SU-DHL-6 (cell line): ENCODE results near the gene GNB5.

Experiments used
- H2AFZ ChIP-seq: fragments of 200-600 bp; sonication (generic); 2 replicates; pipeline ENCODE4 v1.6.1; 2014; ENCODE audit warnings: low read depth, mild to moderate bottlenecking, moderate library complexity, mixed read lengths, antibody characterized with exemption, low read length; ENCODE audit not compliant: severe bottlenecking
- H3F3A ChIP-seq: fragments of 200-600 bp; shearing (Covaris generic); 2 replicates; pipeline ENCODE4 v1.6.0; 2016; ENCODE audit warnings: antibody characterized with exemption, mild to moderate bottlenecking; ENCODE audit not compliant: insufficient read depth
- H3K27ac ChIP-seq: fragments of 200-600 bp; sonication (generic); 2 replicates; pipeline ENCODE4 v1.5.1; 2016; ENCODE audit warnings: low read depth, mild to moderate bottlenecking, low read length, moderate library complexity, mixed read lengths
- H3K27me3 ChIP-seq: fragments of 200-600 bp; sonication (generic), shearing (Covaris generic); 2 replicates; pipeline ENCODE4 v1.6.0; 2014; ENCODE audit warnings: mild to moderate bottlenecking, low read length
- H3K36me3 ChIP-seq: fragments of 200-600 bp; sonication (generic); 2 replicates; pipeline ENCODE4 v1.6.1; 2014; ENCODE audit warnings: mild to moderate bottlenecking, low read length, mixed read lengths
- H3K4me2 ChIP-seq: fragments of 300-600, 200-600 bp; shearing (Covaris generic), sonication (generic); 2 replicates; pipeline ENCODE4 v1.6.0; 2014; ENCODE audit warnings: low read length, low read depth, mild to moderate bottlenecking; ENCODE audit not compliant: poor library complexity, severe bottlenecking
- H3K4me3 ChIP-seq: fragments of 200-600 bp; sonication (generic); 2 replicates; pipeline ENCODE4 v1.5.1; 2014; ENCODE audit warnings: antibody characterized with exemption, low read length, mild to moderate bottlenecking, mixed read lengths; ENCODE audit not compliant: insufficient read depth, poor library complexity, severe bottlenecking
- H3K79me2 ChIP-seq: fragments of 200-600 bp; sonication (generic); 2 replicates; pipeline ENCODE4 v1.6.1; 2014; ENCODE audit warnings: mild to moderate bottlenecking, low read length, moderate library complexity; ENCODE audit not compliant: insufficient read depth
- H3K9ac ChIP-seq: fragments of 200-600 bp; sonication (generic); 2 replicates; pipeline ENCODE4 v1.7.0; 2014; ENCODE audit warnings: mild to moderate bottlenecking, low read length
- H3K9me2 ChIP-seq: fragments of 200-600 bp; sonication (generic); replicated peaks from 2 replicates; pipeline ENCODE4 v1.6.1; 2014; ENCODE audit warnings: low read length; ENCODE audit not compliant: insufficient read depth
- H3K9me3 ChIP-seq: fragments of 200-600 bp; sonication (generic); 2 replicates; pipeline ENCODE4 v1.6.1; 2014; ENCODE audit warnings: low read length, mixed read lengths; ENCODE audit not compliant: insufficient read depth
- H4K20me1 ChIP-seq: fragments of 200-600 bp; sonication (generic); 2 replicates; pipeline ENCODE4 v1.6.1; 2014; ENCODE audit warnings: low read depth, mild to moderate bottlenecking, antibody characterized with exemption, low read length, moderate library complexity, mixed read lengths
- CTCF ChIP-seq: fragments of 200-600 bp; sonication (generic); IDR thresholded peaks from one replicate; pipeline ENCODE4 v1.5.1; 2017; ENCODE audit warnings: antibody characterized with exemption, mild to moderate bottlenecking, low read length, moderate library complexity; ENCODE audit not compliant: insufficient read depth, poor library complexity, severe bottlenecking
- EZH2phosphoT487 ChIP-seq: fragments of 200-600 bp; sonication (generic), shearing (Covaris generic); conservative IDR thresholded peaks from 2 replicates; pipeline ENCODE4 v1.6.1; 2018; ENCODE audit warnings: mild to moderate bottlenecking, antibody characterized with exemption, low read length, moderate library complexity, mixed read lengths

The GNB5 gene

GRCh38 chr15:52067545-52067926 lies 123.7 kb downstream of the GNB5 start:
- Histone ChIP-seq H4K20me1 (no peaks in the 10 kb centered on the region), H3K9ac (no peak overlapping the region), H3K27ac (no peak overlapping the region), H2AFZ (no peak overlapping the region), H3K36me3 (no peaks in the 10 kb centered on the region; the same call in 1 of the 2 replicates), H3K79me2 (no peaks in the 10 kb centered on the region), H3F3A (0 out of 2 replicates have a peak, but pooled peaks cover 7% of the 10 kb centered on the region), H3K9me3 (no peaks in the 10 kb centered on the region), H3K9me2 (no peaks in the 10 kb centered on the region), H3K4me2 (no peak overlapping the region), H3K4me3 (no peak overlapping the region), H3K27me3 (no peaks in the 10 kb centered on the region)
- TF ChIP-seq EZH2phosphoT487, result no peak
- TF ChIP-seq CTCF, result no peak

DNA sequence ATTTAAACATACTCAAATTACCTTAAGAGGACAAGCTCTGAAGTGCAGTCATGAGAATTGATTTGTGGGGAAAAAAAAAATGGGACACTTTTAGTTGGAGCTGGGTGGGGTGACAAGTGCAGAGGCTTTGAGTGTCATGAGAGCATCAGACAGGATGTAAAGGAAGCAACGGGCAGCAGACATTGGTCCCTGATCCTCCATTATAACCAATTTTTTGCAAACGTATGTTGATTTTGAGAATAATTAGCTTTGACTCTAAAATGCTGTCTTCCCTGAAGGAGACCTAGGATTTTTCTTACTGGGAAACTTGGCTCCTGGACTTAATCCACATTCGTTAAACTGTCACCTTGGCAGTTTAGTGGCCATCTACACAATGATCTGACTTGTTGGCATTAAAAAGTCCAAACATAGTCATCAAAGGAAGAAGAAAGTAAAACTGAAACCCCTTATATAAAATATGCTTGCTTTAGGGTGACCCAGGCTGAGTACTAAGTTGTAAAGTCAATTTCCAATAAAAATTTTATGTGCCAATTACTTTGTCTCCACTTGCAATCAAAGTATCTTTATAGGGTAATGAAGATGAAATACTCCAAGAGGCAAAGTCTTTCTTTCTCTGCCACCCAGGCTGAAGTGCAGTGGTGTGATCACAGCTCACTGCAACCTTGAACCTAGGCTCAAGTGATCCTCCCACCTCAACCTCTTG lies 124.2 kb downstream of the GNB5 start:
- Histone ChIP-seq H3K27me3 (no peaks in the 10 kb centered on the region), H3F3A (0 out of 2 replicates have a peak, but pooled peaks cover 7% of the 10 kb centered on the region), H2AFZ (no peak overlapping the region), H4K20me1 (no peaks in the 10 kb centered on the region), H3K27ac (no peak overlapping the region), H3K79me2 (no peaks in the 10 kb centered on the region), H3K36me3 (no peaks in the 10 kb centered on the region; the same call in 1 of the 2 replicates), H3K9ac (no peak overlapping the region), H3K9me3 (no peaks in the 10 kb centered on the region), H3K9me2 (no peaks in the 10 kb centered on the region), H3K4me2 (no peak overlapping the region), H3K4me3 (no peak overlapping the region)
- TF ChIP-seq EZH2phosphoT487, result no peak
- TF ChIP-seq CTCF, result no peak
